HCT116 (cell line): ENCODE measurements around the gene FRZB. TPM values are rescaled to one million over a fixed set of nuclear protein-coding genes. Genes with fewer than 3 reads are reported as not detected.

Experiments
- ATAC-seq: fragments of 200-7000 bp; cut with Tn5 transposase; 2 replicates; pipeline ENCODE4 v1.9.1; 2020; ENCODE audit warnings: mild to moderate bottlenecking, moderate library complexity
- BruUV-seq: library from RNA; stranded (reverse); fragments of 400-500 nt; replicated peaks from 2 replicates; lab custom pipeline; 2021; lab: Mats Ljungman, UMichigan
- CTCF ChIA-PET: fragments of 300-600 bp; sonication (Branson Sonifier 250); formaldehyde crosslinking; loops from one replicate; lab custom pipeline; 2021; ENCODE audit warnings: antibody characterized with exemption; lab: Charles Lee
- POLR2A ChIA-PET: fragments of 300-600, 350-600 bp; sonication (Branson Sonifier 250); formaldehyde crosslinking; loops from one replicate; lab custom pipeline; 2021; ENCODE audit warnings: antibody characterized with exemption; lab: Charles Lee
- RAD21 ChIA-PET, 2 experiments: fragments of 300-600 bp; sonication (Branson Sonifier 250); formaldehyde crosslinking; loops; one replicate each; lab custom pipeline; 2023; ENCODE audit warnings: low total read pairs in 2 of 2; ENCODE audit not compliant: uncharacterized antibody in 2 of 2, unreplicated experiment in 2 of 2, low non-redundant PET in 1 of 2; lab: Charles Lee
- DNase-seq: peaks from one replicate; pipeline ENCODE4 v3.0.0-alpha.2; 2010; ENCODE audit warnings: low read depth, low spot score
- H2AFZ ChIP-seq: fragments of 200-600 bp; shearing (Covaris generic), sonication (generic); 2 replicates; pipeline ENCODE4 v1.6.1; 2017; ENCODE audit warnings: low read depth, mixed run types, mixed read lengths, antibody characterized with exemption, low read length; ENCODE audit not compliant: poor library complexity, severe bottlenecking
- H3K27ac ChIP-seq: 2 replicates; pipeline ENCODE4 v1.5.1; 2012; ENCODE audit warnings: low read depth, low read length
- H3K27me3 ChIP-seq: fragments of 200-600 bp; sonication (generic); 2 replicates; pipeline ENCODE4 v1.6.1; 2016; ENCODE audit warnings: mixed run types, low read length, mixed read lengths; ENCODE audit not compliant: insufficient read depth
- H3K36me3 ChIP-seq, 2 experiments: fragments of 200-500 bp in 1 of 2; fragments of 200-600 bp in 1 of 2; sonication (Bioruptor generic) in 1 of 2; sonication (generic) in 1 of 2; 2 replicates each; pipeline versions ENCODE4 v1.5.1 to v1.6.1; 2014 to 2016; ENCODE audit warnings: low read length in 2 of 2, inconsistent platforms in 1 of 2, mixed read lengths in 1 of 2, mixed run types in 1 of 2; ENCODE audit not compliant: insufficient read depth in 2 of 2, control insufficient read depth in 1 of 2
- H3K4me1 ChIP-seq, 2 experiments: fragments of 200-600 bp in 1 of 2; sonication (generic) in 1 of 2; 2 replicates each; pipeline versions ENCODE4 v1.5.1 to v1.6.1; 2012 to 2017; ENCODE audit warnings: low read length in 2 of 2, inconsistent platforms in 1 of 2, mild to moderate bottlenecking in 1 of 2, mixed read lengths in 1 of 2, mixed run types in 1 of 2, moderate library complexity in 1 of 2; ENCODE audit not compliant: insufficient read depth in 2 of 2, control insufficient read depth in 1 of 2
- H3K4me2 ChIP-seq: fragments of 200-600 bp; sonication (generic); 2 replicates; pipeline ENCODE4 v1.6.1; 2017; ENCODE audit warnings: mixed run types, low read length, mixed read lengths
- H3K4me3 ChIP-seq, 2 experiments: fragments of 200-600 bp in 1 of 2; sonication (generic) in 1 of 2; replicated peaks in 1 of 2; 2 replicates each; pipeline ENCODE4 v1.5.1; 2011 to 2016; ENCODE audit warnings: low read length in 2 of 2, control low read depth in 1 of 2, low read depth in 1 of 2, mild to moderate bottlenecking in 1 of 2, mixed read lengths in 1 of 2, mixed run types in 1 of 2
- H3K79me2 ChIP-seq: fragments of 200-600 bp; sonication (generic); 2 replicates; pipeline ENCODE4 v1.6.1; 2017; ENCODE audit warnings: mild to moderate bottlenecking, mixed run types, low read length, moderate library complexity, mixed read lengths; ENCODE audit not compliant: insufficient read depth
- H3K9ac ChIP-seq: fragments of 200-600 bp; sonication (generic); 2 replicates; pipeline ENCODE4 v1.6.1; 2016; ENCODE audit warnings: low read length, mixed read lengths
- H3K9me2 ChIP-seq: fragments of 200-600 bp; sonication (generic), shearing (Covaris generic); 2 replicates; pipeline ENCODE4 v1.6.1; 2017; ENCODE audit warnings: mixed run types, mild to moderate bottlenecking, moderate library complexity; ENCODE audit not compliant: insufficient read depth
- H3K9me3 ChIP-seq, 2 experiments: fragments of 200-500 bp in 1 of 2; fragments of 200-600 bp in 1 of 2; sonication (Bioruptor generic) in 1 of 2; sonication (generic) in 1 of 2; 2 replicates each; pipeline ENCODE4 v1.6.1; 2014 to 2017; ENCODE audit warnings: low read length in 2 of 2, mixed read lengths in 2 of 2, inconsistent platforms in 1 of 2, low read depth in 1 of 2, mild to moderate bottlenecking in 1 of 2, mixed run types in 1 of 2, moderate library complexity in 1 of 2; ENCODE audit not compliant: control insufficient read depth in 1 of 2, insufficient read depth in 1 of 2
- H4K20me1 ChIP-seq: fragments of 200-600 bp; sonication (generic), shearing (Covaris generic); 2 replicates; pipeline ENCODE4 v1.6.1; 2017; ENCODE audit warnings: mixed run types, mild to moderate bottlenecking, moderate library complexity; ENCODE audit not compliant: insufficient read depth
- EGR1 ChIP-seq: IDR thresholded peaks from 2 replicates; pipeline ENCODE4 v1.6.1; 2012; ENCODE audit warnings: low read depth
- ELF1 ChIP-seq: IDR thresholded peaks from 2 replicates; pipeline ENCODE4 v1.6.1; 2012; ENCODE audit warnings: low read depth, borderline replicate concordance
- EZH2 ChIP-seq: fragments of 200-600 bp; sonication (generic); IDR thresholded peaks from 2 replicates; pipeline ENCODE4 v1.6.1; 2017; ENCODE audit warnings: antibody characterized with exemption, mixed run types
- JUND ChIP-seq: IDR thresholded peaks from 2 replicates; pipeline ENCODE4 v1.6.1; 2012
- POLR2A ChIP-seq: IDR thresholded peaks from 2 replicates; pipeline ENCODE4 v1.7.0; 2011; ENCODE audit warnings: borderline replicate concordance; ENCODE audit not compliant: insufficient read depth, insufficient read length; ENCODE audit errors: extremely low read depth
- POLR2AphosphoS5 ChIP-seq: IDR thresholded peaks from 2 replicates; pipeline ENCODE4 v1.6.1; 2011; ENCODE audit warnings: mild to moderate bottlenecking, low read depth, low read length, moderate library complexity
- RAD21 ChIP-seq: IDR thresholded peaks from 2 replicates; pipeline ENCODE4 v1.6.1; 2012; ENCODE audit warnings: low read depth, mild to moderate bottlenecking
- SIN3A ChIP-seq: IDR thresholded peaks from 2 replicates; pipeline ENCODE4 v1.6.1; 2012; ENCODE audit warnings: low read depth
- TCF7L2 ChIP-seq: IDR thresholded peaks from 2 replicates; pipeline ENCODE4 v1.7.0; 2011; ENCODE audit warnings: borderline replicate concordance, inconsistent platforms; ENCODE audit not compliant: insufficient read depth, insufficient read length; ENCODE audit errors: extremely low read depth
- ZFX ChIP-seq: fragments of 450-650 bp; IDR thresholded peaks from 2 replicates; pipeline ENCODE4 v1.6.1; 2017
- ZNF274 ChIP-seq: fragments of 200-500 bp; sonication (Bioruptor generic); IDR thresholded peaks from 2 replicates; pipeline ENCODE4 v1.6.1; 2014; ENCODE audit warnings: mild to moderate bottlenecking, low read depth, low read length, inconsistent platforms
- intact Hi-C: fragments of 100-400 bp; cut with micrococcal nuclease; formaldehyde crosslinking; loops from 2 replicates; pipeline ENCODE4 v1.10.0; 2022
- total RNA-seq: library from RNA; stranded (reverse); gene quantifications from one replicate; pipeline ENCODE4 v1.2.1, GENCODE V29; 2021; ENCODE audit not compliant: unreplicated experiment
- TF ChIP-seq, protein P1 (sequence below): IDR thresholded peaks from 2 replicates; pipeline ENCODE4 v1.6.1; 2012

The FRZB gene
- total RNA-seq, 1 experiment from 2014 or later: 0.49 TPM

- TF ChIP-seq EZH2 (no peak), JUND (no peak), ZNF274 (no peak), RAD21 (no peak), ZFX (no peak), EGR1 (no peak)
These were observed 1.4 kb downstream of the FRZB start (continued) for GRCh38 chr2:182864949-182865570.

DNA sequence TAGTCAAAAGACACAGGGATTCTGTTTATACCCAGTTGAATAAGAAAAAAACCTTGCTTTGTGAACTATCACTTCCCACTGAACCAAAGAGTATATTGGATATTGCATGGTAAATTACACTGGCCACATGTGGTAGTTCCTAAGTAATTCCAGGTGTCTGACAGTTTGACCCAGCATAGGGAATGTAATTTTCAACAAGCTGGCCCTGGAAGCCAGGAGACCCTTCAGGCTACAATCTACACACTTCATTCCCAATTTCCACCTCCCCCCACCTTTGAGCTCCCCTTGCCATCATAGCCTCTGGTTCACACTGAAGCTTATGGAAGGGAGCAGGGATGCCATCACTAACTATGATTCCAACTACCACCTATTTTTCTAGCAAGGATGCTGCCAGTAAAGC, 2.8 kb downstream of the FRZB start:
- TF ChIP-seq POLR2AphosphoS5: no peak
- no peak for ATAC-seq
- Histone ChIP-seq H3K79me2 (no peaks in the 10 kb centered on the region), H3K9me3 (no peaks in the 10 kb centered on the region), H3K4me2 (no peak overlapping the region), H3K4me3 (no peak overlapping the region), H2AFZ (no peak overlapping the region), H4K20me1 (no peaks in the 10 kb centered on the region), H3K27me3 (no peaks in the 10 kb centered on the region), H3K9ac (no peak overlapping the region), H3K4me1 (peaks cover 0 to 5% of the 10 kb centered on the region in 2 experiments; a peak in 1 of 4 replicates), H3K27ac (no peak overlapping the region), H3K36me3 (no peaks in the 10 kb centered on the region), H3K9me2 (no peaks in the 10 kb centered on the region)
- no peak for DNase-seq
- ChIA-PET POLR2A (no interaction called here), RAD21 (interaction anchor here in 1 of 2 experiments (0.6 kb wide), 1 partner anchor 318 kb away, joined by 3 read pairs; no protein-coding TSS in a partner anchor), CTCF (no interaction called here)
- no TSS peak for BruUV-seq
- intact Hi-C loops: no loop called here

DNA sequence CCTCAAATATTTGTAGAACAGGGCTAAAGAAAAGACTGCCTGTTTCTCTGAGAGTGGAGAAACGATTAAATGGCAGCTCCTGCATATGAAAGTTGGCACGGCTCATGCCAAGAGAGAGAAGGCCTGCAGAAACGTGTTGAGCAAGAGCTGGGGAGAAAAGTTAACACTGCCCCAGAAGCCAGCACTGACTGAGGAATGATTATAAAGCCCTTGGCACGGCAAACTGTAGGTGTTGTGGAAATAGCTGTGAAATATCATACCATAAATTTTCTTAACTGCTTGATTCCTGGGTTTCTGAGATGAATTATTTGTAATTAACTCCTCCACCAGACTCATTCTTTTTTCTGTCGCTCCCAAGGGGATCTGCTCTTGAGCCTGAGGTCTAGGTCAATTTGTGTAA, 4.3 kb downstream of the FRZB start:
- Histone ChIP-seq H2AFZ (no peak overlapping the region), H3K4me2 (no peak overlapping the region), H3K27ac (no peak overlapping the region), H3K9ac (no peak overlapping the region), H3K27me3 (no peaks in the 10 kb centered on the region), H3K9me2 (no peaks in the 10 kb centered on the region), H3K79me2 (no peaks in the 10 kb centered on the region), H3K4me3 (no peak overlapping the region), H3K4me1 (peaks cover 0 to 5% of the 10 kb centered on the region in 2 experiments; a peak in 1 of 4 replicates), H3K36me3 (no peaks in the 10 kb centered on the region), H3K9me3 (no peaks in the 10 kb centered on the region), H4K20me1 (no peaks in the 10 kb centered on the region)
- no TSS peak for BruUV-seq
- POLR2A ChIA-PET: no interaction called here
- intact Hi-C loops: no loop called here
- DNase-seq (no peak), ATAC-seq (no peak)
- TF ChIP-seq TCF7L2: no peak
- no peak for TF ChIP-seq EZH2
- TF ChIP-seq JUND: no peak
- TF ChIP-seq, protein P1, sequence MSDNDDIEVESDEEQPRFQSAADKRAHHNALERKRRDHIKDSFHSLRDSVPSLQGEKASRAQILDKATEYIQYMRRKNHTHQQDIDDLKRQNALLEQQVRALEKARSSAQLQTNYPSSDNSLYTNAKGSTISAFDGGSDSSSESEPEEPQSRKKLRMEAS: no peak
- TF ChIP-seq EGR1: no peak
- TF ChIP-seq SIN3A: no peak
- TF ChIP-seq ELF1: no peak
- no peak for TF ChIP-seq POLR2A
- no peak for TF ChIP-seq POLR2AphosphoS5
- no peak for TF ChIP-seq ZNF274
- no peak for TF ChIP-seq RAD21
- CTCF ChIA-PET: interaction anchor here (1.7 kb wide), 1 partner anchor 8 kb away, joined by 3 read pairs; no protein-coding TSS in a partner anchor
- RAD21 ChIA-PET: no interaction called here
